T-helper 2 cell treated with Interferon-gamma antibody and Interleukin-4, amounts not matched to agents 5 μg/mL and 100 μg/mL, for 36 hours (primary cell): ENCODE data around the gene GSTA1.
A peak's percentile ranks its signal among the peaks of the same experiment; 100 is the strongest.
"Not testable (repeated sequence)": the region's sequence is repeated elsewhere in the genome, so short reads cannot be mapped to it uniquely, and the experiment has no call there.

ENCODE experiments used
- DNase-seq: peaks from one replicate; pipeline ENCODE4 v3.0.0; 2021; ENCODE audit warnings: low spot score
- H3K27ac Mint-ChIP-seq: one replicate; pipeline ENCODE4 v1.8.0; 2021; ENCODE audit warnings: mild to moderate bottlenecking, mixed read lengths
- H3K27me3 Mint-ChIP-seq: one replicate; pipeline ENCODE4 v1.8.0; 2021; ENCODE audit warnings: low read depth, mixed read lengths
- H3K36me3 Mint-ChIP-seq: one replicate; pipeline ENCODE4 v1.8.0; 2021; ENCODE audit warnings: low read depth, mixed read lengths
- H3K4me1 Mint-ChIP-seq: one replicate; pipeline ENCODE4 v1.8.0; 2021; ENCODE audit warnings: low read depth, mixed read lengths
- H3K4me3 Mint-ChIP-seq: one replicate; pipeline ENCODE4 v1.8.0; 2022; ENCODE audit warnings: mild to moderate bottlenecking, moderate library complexity, mixed read lengths
- H3K9me3 Mint-ChIP-seq: one replicate; pipeline ENCODE4 v1.8.0; 2021; ENCODE audit warnings: mixed read lengths

The GSTA1 gene

GRCh38 chr6:52803668-52804255, at the start of gene GSTA1:
GSTA1 (minus strand) TSS chr6:52803816; CDS start chr6:52799267, 4,549 bp downstream.
- H3K4me3 Mint-ChIP-seq, H3K4me1 Mint-ChIP-seq, H3K27ac Mint-ChIP-seq, H3K36me3 Mint-ChIP-seq, H3K9me3 Mint-ChIP-seq, DNase-seq: not testable (repeated sequence)
- peaks cover 12% of the 10 kb centered on the region for H3K27me3 Mint-ChIP-seq

GRCh38 chr6:52849137-52849536, 45.5 kb upstream of the GSTA1 start:
- no peak overlapping the region for H3K27ac Mint-ChIP-seq
- DNase-seq, result no peak
- H3K4me1 Mint-ChIP-seq, result no peaks in the 10 kb centered on the region
- no peaks in the 10 kb centered on the region for H3K9me3 Mint-ChIP-seq
- H3K36me3 Mint-ChIP-seq, result no peaks in the 10 kb centered on the region
- H3K27me3 Mint-ChIP-seq, result peaks cover 22% of the 10 kb centered on the region
- no peak overlapping the region for H3K4me3 Mint-ChIP-seq

GRCh38 chr6:52846002-52846401, 42.4 kb upstream of the GSTA1 start:
- no peaks in the 10 kb centered on the region for H3K4me1 Mint-ChIP-seq
- H3K36me3 Mint-ChIP-seq, result no peaks in the 10 kb centered on the region
- no peaks in the 10 kb centered on the region for H3K9me3 Mint-ChIP-seq
- no peak overlapping the region for H3K4me3 Mint-ChIP-seq
- H3K27ac Mint-ChIP-seq, result no peak overlapping the region
- no peak for DNase-seq
- peaks cover 12% of the 10 kb centered on the region for H3K27me3 Mint-ChIP-seq

GRCh38 chr6:52843605-52844004, 40.0 kb upstream of the GSTA1 start:
- H3K4me3 Mint-ChIP-seq, result no peak overlapping the region
- no peak for DNase-seq
- H3K27ac Mint-ChIP-seq, result no peak overlapping the region
- H3K27me3 Mint-ChIP-seq, result peaks cover 11% of the 10 kb centered on the region
- H3K4me1 Mint-ChIP-seq, result no peaks in the 10 kb centered on the region
- no peaks in the 10 kb centered on the region for H3K9me3 Mint-ChIP-seq
- H3K36me3 Mint-ChIP-seq, result no peaks in the 10 kb centered on the region

- Mint-ChIP-seq H3K27ac (no peak within 1 kb of the TSS), H3K9me3 (no peaks in the 10 kb centered on the region), H3K4me1 (no peaks in the 10 kb centered on the region), H3K27me3 (peaks cover 22% of the 10 kb centered on the region), H3K4me3 (no peak within 1 kb of the TSS), H3K36me3 (no peaks in the 10 kb centered on the region)
- no peak for DNase-seq
These were observed 37.4 kb upstream of the GSTA1 start, which contains the start of gene GSTA5 for GRCh38 chr6:52840763-52841585. GSTA5 (minus strand) TSS chr6:52840813.

GRCh38 chr6:52839124-52840055, 35.8 kb upstream of the GSTA1 start:
- Mint-ChIP-seq H3K4me3 (no peak overlapping the region), H3K27ac (no peak overlapping the region), H3K36me3 (no peaks in the 10 kb centered on the region), H3K4me1 (no peaks in the 10 kb centered on the region), H3K27me3 (peaks cover 30% of the 10 kb centered on the region), H3K9me3 (no peaks in the 10 kb centered on the region)
- peak; percentile 39 for DNase-seq

- Mint-ChIP-seq H3K4me1 (no peaks in the 10 kb centered on the region), H3K9me3 (no peaks in the 10 kb centered on the region), H3K4me3 (no peak overlapping the region), H3K27me3 (peaks cover 23% of the 10 kb centered on the region), H3K36me3 (no peaks in the 10 kb centered on the region), H3K27ac (no peak overlapping the region)
- DNase-seq, result no peak
These were observed 30.9 kb upstream of the GSTA1 start for GRCh38 chr6:52834481-52834880.

GRCh38 chr6:52830869-52831268, 27.3 kb upstream of the GSTA1 start:
- H3K4me3 Mint-ChIP-seq, H3K27ac Mint-ChIP-seq, H3K9me3 Mint-ChIP-seq, H3K36me3 Mint-ChIP-seq, H3K4me1 Mint-ChIP-seq, DNase-seq: not testable (repeated sequence)
- peaks cover 14% of the 10 kb centered on the region for H3K27me3 Mint-ChIP-seq

GRCh38 chr6:52829046-52829817, 25.6 kb upstream of the GSTA1 start:
- Mint-ChIP-seq H3K4me3 (no peak overlapping the region), H3K27ac (no peak overlapping the region), H3K36me3 (no peaks in the 10 kb centered on the region), H3K4me1 (no peaks in the 10 kb centered on the region), H3K9me3 (no peaks in the 10 kb centered on the region), H3K27me3 (peaks cover 3% of the 10 kb centered on the region)
- no peak for DNase-seq

GRCh38 chr6:52828621-52829020, 25.0 kb upstream of the GSTA1 start:
- not testable (repeated sequence) for H3K27me3 Mint-ChIP-seq, H3K4me1 Mint-ChIP-seq, H3K27ac Mint-ChIP-seq, DNase-seq, H3K36me3 Mint-ChIP-seq, H3K4me3 Mint-ChIP-seq, H3K9me3 Mint-ChIP-seq

GRCh38 chr6:52827073-52827783, 23.6 kb upstream of the GSTA1 start:
- H3K4me3 Mint-ChIP-seq, H3K36me3 Mint-ChIP-seq, H3K9me3 Mint-ChIP-seq, H3K4me1 Mint-ChIP-seq, DNase-seq, H3K27ac Mint-ChIP-seq, H3K27me3 Mint-ChIP-seq: not testable (repeated sequence)

- no peaks in the 10 kb centered on the region for H3K36me3 Mint-ChIP-seq
- DNase-seq, result no peak
- peaks cover 3% of the 10 kb centered on the region for H3K27me3 Mint-ChIP-seq
- no peak overlapping the region for H3K27ac Mint-ChIP-seq
- no peaks in the 10 kb centered on the region for H3K4me1 Mint-ChIP-seq
- H3K9me3 Mint-ChIP-seq, result peaks cover 5% of the 10 kb centered on the region
- H3K4me3 Mint-ChIP-seq, result no peak overlapping the region
These were observed 22.9 kb upstream of the GSTA1 start for GRCh38 chr6:52826513-52826912.

GRCh38 chr6:52825900-52826459, 22.4 kb upstream of the GSTA1 start:
- H3K4me3 Mint-ChIP-seq, H3K9me3 Mint-ChIP-seq, H3K27me3 Mint-ChIP-seq, H3K27ac Mint-ChIP-seq, DNase-seq, H3K36me3 Mint-ChIP-seq, H3K4me1 Mint-ChIP-seq: not testable (repeated sequence)
